Measurements from ENCODE around the gene CORO2B. TPM values are rescaled to one million over a fixed set of nuclear protein-coding genes. Genes with fewer than 3 reads are reported as not detected.

Gene CORO2B
- polyA plus RNA-seq, 3 donors = 22.2 to 25.3 (median 23.9) TPM

- DNase-seq (ENCODE audit: extremely low read depth in 1 of 11, low read depth in 9 of 11, low spot score in 4 of 11) = no peak
Observed at GRCh38 chr15:68698708-68699107, 119.9 kb downstream of the CORO2B start.

GRCh38 chr15:68699124-68699880, 120.5 kb downstream of the CORO2B start:
- no peak for DNase-seq (ENCODE audit: extremely low read depth in 1 of 11, low read depth in 9 of 11, low spot score in 4 of 11)

- no peak for DNase-seq (ENCODE audit: extremely low read depth in 1 of 11, low read depth in 9 of 11, low spot score in 4 of 11)
Observed at GRCh38 chr15:68699881-68700454, 121.2 kb downstream of the CORO2B start.

DNA sequence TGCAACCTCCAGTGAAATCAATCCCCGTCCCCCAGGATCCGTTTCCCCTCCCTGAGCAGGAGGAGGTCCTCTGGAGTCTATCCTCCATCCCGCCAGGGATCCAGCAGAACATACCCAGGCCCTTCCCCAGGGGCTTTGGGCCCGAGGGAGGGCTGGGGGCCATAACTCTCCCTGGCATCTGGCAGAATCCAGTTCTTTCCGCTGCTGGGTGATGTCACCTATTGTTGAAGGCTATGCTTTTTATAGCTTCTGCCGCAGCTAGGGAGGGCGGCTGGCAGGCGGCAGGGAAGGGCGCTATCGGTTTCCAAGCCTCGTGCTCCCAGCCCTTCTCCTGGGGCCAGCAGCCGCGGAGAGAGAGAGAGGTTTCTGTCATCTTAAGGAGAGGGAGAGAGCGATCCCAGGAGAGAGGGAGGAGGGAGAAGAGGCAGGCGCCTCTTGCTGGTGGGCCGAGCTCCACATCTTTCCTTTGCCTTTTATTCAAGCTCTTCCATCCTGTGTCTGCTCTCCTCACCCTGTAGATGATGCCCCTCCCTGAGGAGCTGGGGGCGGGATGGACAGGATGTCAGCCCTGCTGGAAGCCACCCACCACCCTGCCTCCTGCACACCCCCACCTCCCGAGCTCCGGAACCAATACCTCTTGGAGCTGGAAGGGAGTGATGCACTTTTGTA, 121.8 kb downstream of the CORO2B start:
- DNase-seq (ENCODE audit: extremely low read depth in 1 of 11, low read depth in 9 of 11, low spot score in 4 of 11) = peak; percentile 51 to 83 (median 63)

GRCh38 chr15:68701886-68702285, 123.1 kb downstream of the CORO2B start:
- DNase-seq (ENCODE audit: extremely low read depth in 1 of 11, low read depth in 9 of 11, low spot score in 4 of 11) = no peak

DNA sequence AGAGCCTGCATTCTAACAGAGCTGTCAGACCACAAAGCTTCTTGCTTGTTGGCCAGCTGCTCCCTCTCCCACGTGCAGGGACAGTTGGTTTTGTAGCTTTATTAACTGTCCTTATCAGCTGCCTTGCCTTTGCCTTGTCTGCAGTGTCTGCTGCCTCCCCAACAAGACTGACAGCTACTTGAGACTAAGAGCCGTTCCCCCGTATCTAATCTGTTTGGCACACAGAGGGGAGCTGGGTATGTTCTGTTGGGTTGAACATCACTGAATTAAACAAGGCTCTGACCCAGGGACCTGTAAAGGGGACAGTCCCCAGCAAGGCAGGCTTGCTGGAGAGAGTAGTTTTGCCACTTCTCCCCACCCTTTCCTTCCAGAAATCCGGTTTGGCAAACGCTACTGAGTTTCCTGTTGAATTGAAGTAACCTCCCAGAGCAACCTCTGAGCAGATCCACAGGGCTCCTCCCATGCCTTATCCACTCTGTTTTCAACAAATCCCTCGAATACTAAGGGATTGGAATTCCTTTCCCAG, 125.8 kb downstream of the CORO2B start:
- DNase-seq (ENCODE audit: extremely low read depth in 1 of 11, low read depth in 9 of 11, low spot score in 4 of 11) = peak in 2 of 11 donors; percentile 52 to 53

DNA sequence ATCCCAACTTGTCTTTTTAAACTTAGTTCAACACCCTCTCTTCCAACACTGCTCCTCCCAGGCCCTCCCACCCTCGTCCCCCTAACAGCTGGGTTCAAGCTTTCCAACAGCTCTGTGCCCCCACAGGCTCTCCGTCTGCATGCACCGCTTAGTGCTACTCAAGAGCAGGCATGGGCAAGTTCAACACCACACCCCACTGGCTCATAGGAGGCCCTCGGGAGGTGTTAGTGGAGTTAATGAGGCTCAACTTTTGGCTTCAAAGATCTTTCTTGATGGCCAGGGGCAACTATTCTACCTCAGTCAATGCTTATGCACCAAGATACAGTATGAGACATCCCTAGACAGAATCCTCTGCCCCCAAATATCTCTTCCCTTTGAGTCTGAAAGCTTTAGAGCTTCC, 127.5 kb downstream of the CORO2B start:
- DNase-seq (ENCODE audit: extremely low read depth in 1 of 11, low read depth in 9 of 11, low spot score in 4 of 11) = no peak

GRCh38 chr15:68706931-68707330, 128.1 kb downstream of the CORO2B start:
- DNase-seq (ENCODE audit: extremely low read depth in 1 of 11, low read depth in 9 of 11, low spot score in 4 of 11) = no peak

DNA sequence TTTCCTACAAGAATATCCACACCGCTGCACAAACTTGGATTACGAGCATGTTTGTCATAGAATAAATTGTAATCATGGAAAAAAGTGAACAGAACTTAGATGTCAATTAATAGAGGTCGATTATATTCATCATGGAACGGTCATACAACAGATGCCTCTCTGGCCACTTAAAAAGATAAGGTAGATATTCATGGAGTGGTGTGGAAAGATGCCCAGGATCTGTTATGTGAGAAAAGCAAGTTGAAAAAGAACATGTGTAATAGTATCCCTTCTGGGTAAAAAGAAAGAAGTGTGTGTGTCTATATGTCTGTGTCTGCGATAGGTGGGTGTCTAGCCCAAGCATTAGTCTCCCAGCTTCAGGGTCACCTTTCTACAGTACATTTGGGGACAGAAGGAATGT, 128.6 kb downstream of the CORO2B start:
- no peak for DNase-seq (ENCODE audit: extremely low read depth in 1 of 11, low read depth in 9 of 11, low spot score in 4 of 11)

DNA sequence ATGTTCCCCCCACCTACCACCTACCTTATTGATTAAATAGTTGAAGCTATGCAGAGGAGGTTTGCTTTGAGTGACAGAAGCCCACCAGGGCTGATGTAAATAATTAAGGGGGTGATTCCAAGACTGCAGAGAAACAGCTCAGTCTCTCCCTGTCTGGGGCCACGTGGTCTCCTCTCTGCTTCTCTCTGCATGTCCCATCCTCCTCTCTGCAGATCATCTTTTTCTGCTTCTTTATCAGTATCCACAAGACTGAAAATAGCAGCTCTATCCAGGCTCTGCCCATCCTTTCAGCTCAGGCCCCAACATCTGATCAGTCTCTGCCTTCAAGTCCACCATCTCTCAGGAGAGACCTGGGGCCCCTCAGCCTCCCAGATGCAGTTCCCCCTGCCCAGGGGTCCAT, 131.1 kb downstream of the CORO2B start:
- no peak for DNase-seq (ENCODE audit: extremely low read depth in 1 of 11, low read depth in 9 of 11, low spot score in 4 of 11)

- no peak for DNase-seq (ENCODE audit: extremely low read depth in 1 of 11, low read depth in 9 of 11, low spot score in 4 of 11)
Observed at GRCh38 chr15:68710536-68710935, 131.7 kb downstream of the CORO2B start.

DNA sequence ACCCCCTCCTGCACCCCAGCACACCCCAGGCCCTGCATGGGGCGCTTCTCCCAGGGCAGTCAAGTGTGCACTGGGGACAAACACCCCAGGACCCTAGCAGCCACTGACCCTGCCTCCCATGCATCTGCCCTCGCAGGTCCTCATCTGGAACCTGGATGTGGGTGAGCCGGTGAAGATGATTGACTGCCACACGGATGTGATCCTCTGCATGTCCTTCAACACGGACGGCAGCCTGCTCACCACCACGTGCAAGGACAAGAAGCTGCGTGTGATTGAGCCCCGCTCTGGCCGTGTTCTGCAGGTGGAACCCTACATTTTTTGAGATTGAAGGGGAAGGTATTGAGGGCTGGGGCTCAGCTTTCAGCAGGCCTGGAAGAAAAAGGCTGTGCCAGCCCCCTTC, 132.6 kb downstream of the CORO2B start:
- no peak for DNase-seq (ENCODE audit: extremely low read depth in 1 of 11, low read depth in 9 of 11, low spot score in 4 of 11)

DNA sequence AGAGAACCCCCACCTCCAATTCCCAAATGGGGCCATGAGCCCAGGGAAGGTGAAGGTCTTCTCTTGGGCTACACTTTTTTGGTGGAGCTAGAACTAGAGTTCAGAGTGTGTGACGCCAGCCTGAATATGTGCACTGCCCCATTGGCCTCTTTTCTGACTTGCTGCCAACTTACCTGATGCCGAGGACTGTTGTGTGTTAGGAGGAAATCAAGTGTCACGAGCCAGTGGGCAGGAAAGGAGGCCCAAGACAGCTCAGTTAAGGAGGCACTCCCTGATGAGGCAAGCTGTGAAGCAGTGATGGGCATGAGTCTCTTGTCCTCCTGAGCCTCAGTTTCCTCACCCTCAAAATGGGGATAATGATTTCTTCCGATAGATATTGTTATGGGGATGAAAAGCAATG, 134.1 kb downstream of the CORO2B start:
- no peak for DNase-seq (ENCODE audit: extremely low read depth in 1 of 11, low read depth in 9 of 11, low spot score in 4 of 11)

- no peak for DNase-seq (ENCODE audit: extremely low read depth in 1 of 11, low read depth in 9 of 11, low spot score in 4 of 11)
Observed at GRCh38 chr15:68713874-68714273, 135.1 kb downstream of the CORO2B start.

GRCh38 chr15:68715111-68715510, 136.3 kb downstream of the CORO2B start:
- no peak for DNase-seq (ENCODE audit: extremely low read depth in 1 of 11, low read depth in 9 of 11, low spot score in 4 of 11)

DNA sequence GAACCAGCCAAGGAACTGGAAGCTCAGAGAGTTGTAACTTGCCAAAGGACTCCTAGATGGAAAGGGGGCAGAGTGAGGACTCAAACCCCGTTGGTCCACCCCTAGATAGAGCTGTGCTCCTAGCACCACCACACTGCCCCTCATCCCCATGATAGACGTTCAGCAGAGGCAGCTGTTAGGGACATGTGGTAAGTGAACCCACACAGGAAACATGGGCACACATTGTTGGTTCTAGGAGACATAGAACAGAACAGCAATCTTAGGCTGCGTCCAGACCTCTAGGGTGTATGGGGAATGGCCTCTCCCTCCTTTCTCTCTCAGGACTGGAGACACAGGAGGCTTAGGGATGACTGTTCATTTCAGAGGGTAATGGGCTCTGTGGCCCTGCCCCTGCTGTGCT, 139.2 kb downstream of the CORO2B start:
- no peak for DNase-seq (ENCODE audit: extremely low read depth in 1 of 11, low read depth in 9 of 11, low spot score in 4 of 11)

DNA sequence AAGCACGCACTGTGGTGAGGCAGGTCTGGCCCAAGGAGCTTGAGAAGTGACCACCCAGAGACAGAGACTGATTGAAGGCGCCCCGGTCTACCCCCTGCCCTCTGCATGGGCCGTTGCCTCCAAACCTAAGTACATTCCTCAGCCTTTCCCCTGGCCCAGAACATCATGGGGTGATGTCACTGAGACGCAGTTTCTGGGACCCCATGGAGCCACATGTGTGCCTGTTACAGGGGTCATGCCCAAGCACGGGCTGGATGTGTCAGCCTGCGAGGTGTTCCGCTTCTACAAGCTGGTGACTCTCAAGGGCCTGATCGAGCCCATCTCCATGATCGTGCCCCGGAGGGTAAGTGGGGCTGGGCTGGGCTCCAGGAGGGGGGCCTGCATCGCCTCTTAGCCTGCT, 139.7 kb downstream of the CORO2B start:
- DNase-seq (ENCODE audit: extremely low read depth in 1 of 11, low read depth in 9 of 11, low spot score in 4 of 11) = no peak

- no peak for DNase-seq (ENCODE audit: extremely low read depth in 1 of 11, low read depth in 9 of 11, low spot score in 4 of 11)
Observed at GRCh38 chr15:68719051-68719450, 140.3 kb downstream of the CORO2B start.

- no peak for DNase-seq (ENCODE audit: extremely low read depth in 1 of 11, low read depth in 9 of 11, low spot score in 4 of 11)
Observed at GRCh38 chr15:68719672-68720071, 140.9 kb downstream of the CORO2B start.

DNA sequence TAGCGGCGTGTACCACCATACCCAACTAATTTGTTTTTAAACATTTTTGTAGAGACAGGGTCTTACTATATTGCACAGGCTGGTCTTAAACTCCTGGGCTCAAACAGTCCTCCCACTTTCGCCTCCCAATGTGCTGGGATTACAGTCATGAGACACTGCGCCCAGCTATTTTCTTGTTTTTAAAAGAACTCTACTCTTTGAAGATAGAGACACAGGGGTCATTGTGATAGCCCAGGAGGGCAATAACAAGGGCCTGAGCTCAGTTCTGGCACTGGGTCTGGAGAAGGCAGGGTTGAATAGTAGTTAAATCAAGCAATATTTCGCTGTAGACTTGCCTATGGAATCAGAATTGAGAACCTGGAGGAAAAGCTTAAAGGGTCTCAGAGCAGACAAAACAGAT, 143.1 kb downstream of the CORO2B start:
- no peak for DNase-seq (ENCODE audit: extremely low read depth in 1 of 11, low read depth in 9 of 11, low spot score in 4 of 11)
